HG02943 (cell line): ENCODE data around the gene TMEM54.

Source experiments
- ATAC-seq: cut with Tn5 transposase; IDR thresholded peaks from one replicate; pipeline ENCODE4 v1.9.1; 2021; ENCODE audit warnings: mild to moderate bottlenecking, low read depth, moderate library complexity; ENCODE audit not compliant: unreplicated experiment

The TMEM54 gene

GRCh38 chr1:32895325-32896215, 5.6 kb downstream of the TMEM54 start:
- no peak for ATAC-seq

GRCh38 chr1:32894681-32895080, 6.5 kb downstream of the TMEM54 start:
- ATAC-seq: no peak

GRCh38 chr1:32894019-32894600, 7.1 kb downstream of the TMEM54 start:
- ATAC-seq: no peak

GRCh38 chr1:32893198-32894018, 7.8 kb downstream of the TMEM54 start:
- ATAC-seq: no peak

- no peak for ATAC-seq
Measured at GRCh38 chr1:32892368-32893197, 8.6 kb downstream of the TMEM54 start.

GRCh38 chr1:32891630-32892029, 9.6 kb downstream of the TMEM54 start:
- ATAC-seq: no peak

- ATAC-seq: no peak
Measured at GRCh38 chr1:32891241-32891570, 10.0 kb downstream of the TMEM54 start.

GRCh38 chr1:32890516-32891240, 10.5 kb downstream of the TMEM54 start:
- no peak for ATAC-seq

- ATAC-seq: no peak
Measured at GRCh38 chr1:32889731-32890278, 11.4 kb downstream of the TMEM54 start.

GRCh38 chr1:32888677-32889420, 12.3 kb downstream of the TMEM54 start:
- ATAC-seq: no peak

- ATAC-seq: no peak
Measured at GRCh38 chr1:32888134-32888533, 13.1 kb downstream of the TMEM54 start.

- ATAC-seq: no peak
Measured at GRCh38 chr1:32887623-32888022, 13.6 kb downstream of the TMEM54 start.

- ATAC-seq: no peak
Measured at GRCh38 chr1:32886828-32887414, 14.3 kb downstream of the TMEM54 start.

- no peak for ATAC-seq
Measured at GRCh38 chr1:32886004-32886827, 15.0 kb downstream of the TMEM54 start, which contains the start of gene HPCA. HPCA (plus strand) TSS chr1:32886491; CDS start chr1:32888899, 2,408 bp downstream.

- ATAC-seq: no peak
Measured at GRCh38 chr1:32885676-32886003, 15.5 kb downstream of the TMEM54 start.

GRCh38 chr1:32884726-32885125, 16.5 kb downstream of the TMEM54 start:
- ATAC-seq: no peak

GRCh38 chr1:32884032-32884372, 17.2 kb downstream of the TMEM54 start:
- no peak for ATAC-seq
